Astrocyte (in vitro differentiated cells and primary cell): ENCODE measurements around the gene PMM2. TPM values are rescaled to one million over a fixed set of nuclear protein-coding genes. Genes with fewer than 3 reads are reported as not detected.

Experiments used
- DNase-seq: peaks from one replicate; pipeline ENCODE4 v3.0.0-alpha.2; 2010; ENCODE audit warnings: low read depth
- FAIRE-seq: peaks from 2 replicates; lab custom pipeline; 2011; peaks lifted over from hg19 to GRCh38; lab: Jason Lieb, UNC
- H2AFZ ChIP-seq: 2 replicates; pipeline ENCODE4 v1.6.0; 2012; ENCODE audit warnings: low read depth, low read length, inconsistent platforms
- H3K27ac ChIP-seq: 2 replicates; pipeline ENCODE4 v1.5.1; 2011; ENCODE audit warnings: low read depth, low read length, inconsistent platforms
- H3K27me3 ChIP-seq: 2 replicates; pipeline ENCODE4 v1.6.0; 2011; ENCODE audit warnings: low read length, inconsistent platforms; ENCODE audit not compliant: insufficient read depth
- H3K36me3 ChIP-seq: 2 replicates; pipeline ENCODE4 v1.5.1; 2011; ENCODE audit warnings: low read length, inconsistent platforms; ENCODE audit not compliant: insufficient read depth
- H3K4me1 ChIP-seq: 2 replicates; pipeline ENCODE4 v1.5.1; 2011; ENCODE audit warnings: low read length, inconsistent platforms; ENCODE audit not compliant: insufficient read depth
- H3K4me2 ChIP-seq: 2 replicates; pipeline ENCODE4 v1.6.0; 2012; ENCODE audit warnings: low read length, inconsistent platforms
- H3K4me3 ChIP-seq: 2 replicates; pipeline ENCODE4 v1.5.1; 2011; ENCODE audit warnings: low read depth, mild to moderate bottlenecking, low read length, inconsistent platforms; ENCODE audit not compliant: insufficient read depth
- H3K79me2 ChIP-seq: 2 replicates; pipeline ENCODE4 v1.6.0; 2012; ENCODE audit warnings: mild to moderate bottlenecking, low read length, inconsistent platforms; ENCODE audit not compliant: insufficient read depth
- H3K9ac ChIP-seq: 2 replicates; pipeline ENCODE4 v1.6.0; 2012; ENCODE audit warnings: mild to moderate bottlenecking, low read length, inconsistent platforms
- H3K9me3 ChIP-seq: 2 replicates; pipeline ENCODE4 v1.5.1; 2012; ENCODE audit warnings: low read depth, mild to moderate bottlenecking, low read length, inconsistent platforms; ENCODE audit not compliant: insufficient read depth
- H4K20me1 ChIP-seq: 2 replicates; pipeline ENCODE4 v1.6.0; 2012; ENCODE audit warnings: low read length, inconsistent platforms; ENCODE audit not compliant: insufficient read depth
- H3K27ac Mint-ChIP-seq: one replicate; pipeline ENCODE4 v1.8.0; 2021; ENCODE audit warnings: mild to moderate bottlenecking, mixed read lengths; ENCODE audit not compliant: unreplicated experiment
- H3K27me3 Mint-ChIP-seq: one replicate; pipeline ENCODE4 v1.8.0; 2021; ENCODE audit warnings: low read depth, mixed read lengths; ENCODE audit not compliant: unreplicated experiment
- H3K36me3 Mint-ChIP-seq: one replicate; pipeline ENCODE4 v1.8.0; 2021; ENCODE audit warnings: low read depth, mixed read lengths; ENCODE audit not compliant: unreplicated experiment
- H3K4me1 Mint-ChIP-seq: one replicate; pipeline ENCODE4 v1.8.0; 2021; ENCODE audit warnings: low read depth, mixed read lengths; ENCODE audit not compliant: unreplicated experiment
- H3K4me3 Mint-ChIP-seq: one replicate; pipeline ENCODE4 v1.8.0; 2021; ENCODE audit warnings: mild to moderate bottlenecking, moderate library complexity, mixed read lengths; ENCODE audit not compliant: unreplicated experiment
- H3K9me3 Mint-ChIP-seq: one replicate; pipeline ENCODE4 v1.8.0; 2021; ENCODE audit warnings: mild to moderate bottlenecking, mixed read lengths; ENCODE audit not compliant: unreplicated experiment
- EZH2 ChIP-seq: IDR thresholded peaks from 2 replicates; pipeline ENCODE4 v1.6.1; 2012; ENCODE audit warnings: mild to moderate bottlenecking, low read length, inconsistent platforms; ENCODE audit not compliant: insufficient read depth
- total RNA-seq: library from RNA; stranded (reverse); gene quantifications from 2 replicates; pipeline ENCODE4 v1.2.1, GENCODE V29; 2021
- TF ChIP-seq, protein P1 (sequence below): IDR thresholded peaks from 2 replicates; pipeline ENCODE4 v1.5.1; 2011; ENCODE audit warnings: low read depth, mild to moderate bottlenecking, inconsistent platforms, low read length, moderate library complexity; ENCODE audit not compliant: insufficient read depth

PMM2 gene
- total RNA-seq, 1 donor from 2014 or later: 57.8 TPM

DNA sequence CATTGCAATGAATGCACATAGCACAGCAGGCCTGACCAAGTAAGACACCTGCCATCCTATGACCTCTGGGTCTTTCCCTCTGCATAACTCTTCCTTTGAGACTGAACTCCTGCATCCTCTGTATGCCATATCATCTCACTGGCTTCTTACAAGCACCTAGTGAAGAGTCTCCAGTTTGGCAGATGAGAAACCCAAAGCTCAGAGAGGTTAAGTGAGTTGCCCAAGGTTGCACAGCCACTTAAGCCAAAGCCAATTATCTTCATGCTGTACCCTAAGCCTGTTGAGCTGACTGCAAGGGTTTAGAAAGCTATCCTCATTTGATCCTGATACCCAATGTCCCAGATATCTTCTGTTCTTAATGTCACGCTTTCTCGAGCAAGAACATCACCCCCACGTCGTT, 35.4 kb upstream of the PMM2 start:
- FAIRE-seq: no peak

DNA sequence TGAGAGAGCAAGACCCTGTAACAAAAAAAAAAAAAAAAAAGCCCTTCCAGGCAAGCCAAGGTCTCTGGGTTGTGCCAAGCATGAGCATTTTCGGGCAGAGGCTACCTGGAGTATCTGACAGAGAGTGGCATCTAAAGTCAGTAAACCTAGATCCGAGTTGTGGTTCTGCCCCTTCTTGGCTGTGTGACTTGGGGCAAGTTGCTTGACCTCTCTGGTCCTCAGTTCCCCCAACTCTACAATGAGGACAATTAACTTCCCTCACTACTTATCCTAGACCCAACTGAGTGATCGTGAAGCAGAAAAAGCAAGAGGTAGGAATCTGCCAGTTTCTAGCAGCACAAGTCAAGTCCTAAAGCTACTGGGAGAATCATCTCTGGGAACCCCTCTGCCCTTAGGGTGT, 34.6 kb upstream of the PMM2 start:
- DNase-seq (no peak), FAIRE-seq (no peak)
- H3K27me3 ChIP-seq: no peaks in the 10 kb centered on the region
- no peak overlapping the region for H3K9ac ChIP-seq
- no peaks in the 10 kb centered on the region for H4K20me1 ChIP-seq
- Mint-ChIP-seq H3K4me1 (no peaks in the 10 kb centered on the region), H3K9me3 (no peaks in the 10 kb centered on the region), H3K27me3 (no peaks in the 10 kb centered on the region), H3K4me3 (no peak overlapping the region), H3K36me3 (peaks cover 10% of the 10 kb centered on the region), H3K27ac (no peak overlapping the region)
- no peak for TF ChIP-seq EZH2
- TF ChIP-seq, protein P1, sequence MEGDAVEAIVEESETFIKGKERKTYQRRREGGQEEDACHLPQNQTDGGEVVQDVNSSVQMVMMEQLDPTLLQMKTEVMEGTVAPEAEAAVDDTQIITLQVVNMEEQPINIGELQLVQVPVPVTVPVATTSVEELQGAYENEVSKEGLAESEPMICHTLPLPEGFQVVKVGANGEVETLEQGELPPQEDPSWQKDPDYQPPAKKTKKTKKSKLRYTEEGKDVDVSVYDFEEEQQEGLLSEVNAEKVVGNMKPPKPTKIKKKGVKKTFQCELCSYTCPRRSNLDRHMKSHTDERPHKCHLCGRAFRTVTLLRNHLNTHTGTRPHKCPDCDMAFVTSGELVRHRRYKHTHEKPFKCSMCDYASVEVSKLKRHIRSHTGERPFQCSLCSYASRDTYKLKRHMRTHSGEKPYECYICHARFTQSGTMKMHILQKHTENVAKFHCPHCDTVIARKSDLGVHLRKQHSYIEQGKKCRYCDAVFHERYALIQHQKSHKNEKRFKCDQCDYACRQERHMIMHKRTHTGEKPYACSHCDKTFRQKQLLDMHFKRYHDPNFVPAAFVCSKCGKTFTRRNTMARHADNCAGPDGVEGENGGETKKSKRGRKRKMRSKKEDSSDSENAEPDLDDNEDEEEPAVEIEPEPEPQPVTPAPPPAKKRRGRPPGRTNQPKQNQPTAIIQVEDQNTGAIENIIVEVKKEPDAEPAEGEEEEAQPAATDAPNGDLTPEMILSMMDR: no peak
- H3K4me2 ChIP-seq: no peak overlapping the region
- H3K4me3 ChIP-seq: no peak overlapping the region
- no peaks in the 10 kb centered on the region for H3K9me3 ChIP-seq
- no peak overlapping the region for H3K27ac ChIP-seq
- H3K36me3 ChIP-seq: no peaks in the 10 kb centered on the region
- H3K4me1 ChIP-seq: no peaks in the 10 kb centered on the region
- no peaks in the 10 kb centered on the region for H3K79me2 ChIP-seq
- H2AFZ ChIP-seq: no peak overlapping the region

More for the DNA sequence above, 35.4 kb upstream of the PMM2 start:
- Mint-ChIP-seq H3K4me3 (no peak overlapping the region), H3K4me1 (no peaks in the 10 kb centered on the region), H3K27me3 (no peaks in the 10 kb centered on the region), H3K36me3 (peaks cover 8% of the 10 kb centered on the region), H3K27ac (no peak overlapping the region), H3K9me3 (no peaks in the 10 kb centered on the region)
- Histone ChIP-seq H3K27me3 (no peaks in the 10 kb centered on the region), H3K4me3 (no peak overlapping the region), H2AFZ (no peak overlapping the region), H3K27ac (no peak overlapping the region), H3K4me2 (no peak overlapping the region), H3K9me3 (no peaks in the 10 kb centered on the region), H3K79me2 (no peaks in the 10 kb centered on the region), H3K4me1 (no peaks in the 10 kb centered on the region), H3K9ac (no peak overlapping the region), H3K36me3 (no peaks in the 10 kb centered on the region), H4K20me1 (no peaks in the 10 kb centered on the region)
- TF ChIP-seq, protein P1: no peak
- no peak for TF ChIP-seq EZH2
- no peak for DNase-seq

DNA sequence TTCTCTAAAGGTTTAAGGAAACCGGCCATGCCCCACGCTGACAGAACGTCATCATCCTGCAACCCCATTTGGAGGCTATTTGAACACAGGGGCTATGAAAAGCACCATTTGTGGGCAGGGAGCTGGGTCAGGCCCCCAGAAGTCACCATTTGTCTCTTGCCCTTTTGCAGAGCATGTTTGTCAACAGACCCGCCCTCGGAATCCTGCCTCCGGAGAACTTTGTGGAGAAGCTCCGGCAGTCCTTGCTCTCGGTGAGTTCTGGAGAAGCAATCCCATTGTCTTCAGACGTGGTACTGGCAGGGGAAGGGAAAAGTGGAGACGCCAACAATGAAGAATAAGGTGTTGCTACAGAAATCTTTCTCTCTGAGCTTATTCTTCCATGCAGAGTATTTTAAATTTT, 33.7 kb upstream of the PMM2 start:
- peaks cover 17% of the 10 kb centered on the region for H3K36me3 Mint-ChIP-seq
- no peak for DNase-seq
- no peak overlapping the region for H3K4me2 ChIP-seq
- H3K9ac ChIP-seq: no peak overlapping the region
- H3K27ac ChIP-seq: no peak overlapping the region
- H3K4me3 ChIP-seq: no peak overlapping the region
- H3K9me3 ChIP-seq: no peaks in the 10 kb centered on the region
- H3K4me3 Mint-ChIP-seq: no peak overlapping the region
- no peaks in the 10 kb centered on the region for H3K9me3 Mint-ChIP-seq
- no peaks in the 10 kb centered on the region for H4K20me1 ChIP-seq
- no peak overlapping the region for H3K27ac Mint-ChIP-seq
- TF ChIP-seq EZH2: no peak
- TF ChIP-seq, protein P1: no peak
- H3K4me1 Mint-ChIP-seq: no peaks in the 10 kb centered on the region
- H2AFZ ChIP-seq: no peak overlapping the region
- no peaks in the 10 kb centered on the region for H3K36me3 ChIP-seq
- no peaks in the 10 kb centered on the region for H3K4me1 ChIP-seq
- no peaks in the 10 kb centered on the region for H3K27me3 Mint-ChIP-seq
- H3K79me2 ChIP-seq: no peaks in the 10 kb centered on the region
- FAIRE-seq: no peak
- H3K27me3 ChIP-seq: no peaks in the 10 kb centered on the region
